Body of pancreas (tissue), 4 donors: ENCODE data around the gene STAU1. TPM values are rescaled to one million over a fixed set of nuclear protein-coding genes. Genes with fewer than 3 reads are reported as not detected.

Source experiments
- ATAC-seq: fragments of 150-250 bp; one replicate; pipeline ENCODE4 v1.9.1; 2016
- DNase-seq, 4 donors: peaks; one replicate each; pipeline ENCODE4 v3.0.0-alpha.2; 2019
- H3K27ac ChIP-seq, 4 donors: fragments of 200-600 bp; sonication (generic); 1 replicate in 3 of 4; 2 replicates in 1 of 4; pipeline versions ENCODE4 v1.5.1 to v1.6.1; 2016 to 2019; ENCODE audit warnings: mild to moderate bottlenecking in 1 of 4, mixed read lengths in 1 of 4, moderate library complexity in 1 of 4
- H3K27me3 ChIP-seq, 2 donors: fragments of 200-600 bp; sonication (generic); one replicate each; pipeline ENCODE4 v1.6.0; 2016; ENCODE audit warnings: mild to moderate bottlenecking in 1 of 2
- H3K36me3 ChIP-seq, 2 donors: fragments of 200-600 bp; sonication (generic); replicated peaks in 1 of 2; 2 replicates each; pipeline ENCODE4 v1.5.1; 2016; ENCODE audit warnings: low read depth in 2 of 2; ENCODE audit not compliant: insufficient read depth in 1 of 2
- H3K4me1 ChIP-seq: fragments of 200-600 bp; sonication (generic); one replicate; pipeline ENCODE4 v1.6.0; 2016
- H3K4me3 ChIP-seq, 2 donors: fragments of 200-600 bp; sonication (generic); 1 replicate in 1 of 2; 2 replicates in 1 of 2; pipeline ENCODE4 v1.5.1; 2016 to 2019
- H3K9me3 ChIP-seq, 3 donors: fragments of 200-600 bp; sonication (generic); 1 replicate in 2 of 3; 2 replicates in 1 of 3; pipeline ENCODE4 v1.5.1; 2016
- CTCF ChIP-seq, 7 experiments: fragments of 450-650 bp in 4 of 7; fragments of 200-600 bp in 3 of 7; sonication (generic) in 3 of 7; IDR thresholded peaks; one replicate each; pipeline ENCODE4 v1.5.1; 2016 to 2019; ENCODE audit warnings: antibody characterized with exemption in 7 of 7
- POLR2A ChIP-seq, 3 donors: fragments of 450-650 bp; IDR thresholded peaks; one replicate each; pipeline ENCODE4 v1.6.1; 2016; ENCODE audit warnings: antibody characterized with exemption in 3 of 3, mild to moderate bottlenecking in 2 of 3
- WGBS, 2 donors: methylation state at CpG; one replicate each; pipeline ENCODE4 v1.1.5; 2017; 5-methylcytosine and 5-hydroxymethylcytosine counted together
- intact Hi-C: fragments of 100-400 bp; cut with DNase I; formaldehyde crosslinking; loops from one replicate; pipeline ENCODE4 v1.15.1; 2023
- total RNA-seq, 2 donors: library from RNA; depleted of rRNA; stranded (reverse); fragments of >200 nt; gene quantifications; one replicate each; pipeline ENCODE4 v1.1.0, GENCODE V29; 2016

The STAU1 gene
- total RNA-seq, 2 donors from 2014 or later: 50.4 to 78.3 TPM

DNA sequence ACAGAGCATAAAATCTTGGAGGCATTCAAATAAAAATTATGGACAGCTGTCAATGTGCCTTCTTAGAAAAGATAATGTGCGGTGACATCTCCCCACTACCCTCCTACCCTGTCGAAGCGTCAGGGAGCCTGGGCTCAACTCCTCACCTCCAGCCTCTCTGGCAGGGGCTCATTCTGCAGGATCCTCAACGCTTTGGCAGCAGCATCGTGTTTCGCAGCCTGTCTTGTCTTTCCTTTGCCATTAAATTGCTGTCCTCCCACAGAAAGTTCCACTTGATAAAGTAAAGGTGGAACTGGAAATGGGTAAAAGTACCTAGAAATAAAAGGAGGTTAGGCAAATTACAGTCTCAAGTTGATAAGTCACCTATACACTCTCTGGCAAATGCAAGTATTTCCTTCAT, 36.7 kb downstream of the STAU1 start:
- no peak for DNase-seq
- peaks cover 0 to 5% (median 0%) of the 10 kb centered on the region in 3 donors for H3K9me3 ChIP-seq
- H3K4me1 ChIP-seq: peaks cover 5% of the 10 kb centered on the region
- H3K4me3 ChIP-seq: no peak overlapping the region
- peaks cover 2 to 9% of the 10 kb centered on the region in 2 donors for H3K36me3 ChIP-seq
- ATAC-seq: no peak
- no peak overlapping the region for H3K27ac ChIP-seq
- H3K27me3 ChIP-seq: no peaks in the 10 kb centered on the region
- TF ChIP-seq POLR2A (IDR thresholded peaks at IDR 0.05) (no peak), CTCF (IDR thresholded peaks at IDR 0.05) (no peak)
- intact Hi-C loops: no loop called here
- whole genome bisulfite sequencing, 2 donors: 91 to 98% methylated on average over 6 of the region's 6 CpGs

- no peak for DNase-seq
- 89 to 90% methylated on average over 6 of the region's 6 CpGs for WGBS, 2 donors
- TF ChIP-seq CTCF (IDR thresholded peaks at IDR 0.05) (no peak), POLR2A (IDR thresholded peaks at IDR 0.05) (no peak)
These were observed 38.7 kb downstream of the STAU1 start for GRCh38 chr20:49149281-49150045.

DNA sequence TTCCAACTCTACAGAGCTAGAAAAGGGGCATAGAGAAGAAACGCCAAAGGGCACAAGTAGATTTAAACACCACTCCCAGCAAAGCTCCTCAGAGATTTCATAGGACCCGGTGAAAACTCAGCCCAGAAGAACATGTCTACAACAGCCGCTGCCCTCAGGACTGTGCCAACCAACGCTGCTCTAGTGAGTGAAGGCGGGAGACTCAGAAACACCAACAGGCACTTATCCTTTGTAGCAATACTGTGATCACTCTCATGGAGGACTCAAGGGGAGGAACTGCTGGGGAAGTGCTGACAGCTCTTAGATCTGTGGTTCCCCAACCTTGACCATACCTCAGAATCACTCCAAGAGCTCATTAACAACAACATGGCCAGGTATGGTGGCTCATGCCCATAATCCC, 39.5 kb downstream of the STAU1 start:
- Histone ChIP-seq H3K9me3 (peaks cover 0 to 5% (median 0%) of the 10 kb centered on the region in 3 donors), H3K27ac (no peak overlapping the region), H3K27me3 (no peaks in the 10 kb centered on the region), H3K4me1 (no peaks in the 10 kb centered on the region), H3K36me3 (peaks cover 2 to 9% of the 10 kb centered on the region in 2 donors), H3K4me3 (no peak overlapping the region)
- ATAC-seq: no peak
- intact Hi-C loops: no loop called here
- no peak for DNase-seq
- TF ChIP-seq CTCF (IDR thresholded peaks at IDR 0.05): no peak
- no peak for TF ChIP-seq POLR2A (IDR thresholded peaks at IDR 0.05)
- 88 to 94% methylated on average over 1 to 5 of the region's 5 CpGs for WGBS, 2 donors

More at GRCh38 chr20:49149281-49150045, 38.7 kb downstream of the STAU1 start:
- Histone ChIP-seq H3K4me1 (peaks cover 4% of the 10 kb centered on the region), H3K4me3 (no peak overlapping the region), H3K27ac (no peak overlapping the region), H3K27me3 (no peaks in the 10 kb centered on the region), H3K36me3 (peaks cover 2 to 9% of the 10 kb centered on the region in 2 donors), H3K9me3 (peaks cover 0 to 5% (median 0%) of the 10 kb centered on the region in 3 donors)
- ATAC-seq: no peak
- intact Hi-C loops: no loop called here

DNA sequence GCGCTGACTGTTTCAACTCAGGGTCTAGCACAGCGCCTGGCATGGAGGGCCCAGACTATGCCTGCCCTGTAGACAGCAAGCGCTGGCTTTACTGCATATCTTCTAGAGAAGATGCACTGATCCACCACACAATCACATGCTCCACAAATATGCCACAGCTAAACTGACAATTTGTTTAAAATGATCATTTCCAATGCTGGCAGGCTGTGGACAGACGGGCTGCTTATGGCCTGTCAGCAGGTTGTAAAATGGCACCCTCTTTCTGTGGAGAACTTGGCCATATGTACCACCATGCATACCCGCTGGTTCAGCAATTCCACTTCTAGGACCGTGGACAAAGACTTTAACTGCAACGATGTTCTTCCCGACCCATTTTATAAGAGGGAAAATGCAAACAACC, 40.8 kb downstream of the STAU1 start:
- H3K27me3 ChIP-seq: no peaks in the 10 kb centered on the region
- 92 to 93% methylated on average over 8 of the region's 8 CpGs for WGBS, 2 donors
- DNase-seq: no peak
- ATAC-seq: no peak
- TF ChIP-seq POLR2A (IDR thresholded peaks at IDR 0.05): no peak
- no peak for TF ChIP-seq CTCF (IDR thresholded peaks at IDR 0.05)
- H3K36me3 ChIP-seq: peaks cover 0 to 9% of the 10 kb centered on the region in 2 donors
- H3K9me3 ChIP-seq: peaks cover 0 to 5% (median 0%) of the 10 kb centered on the region in 3 donors
- no peak overlapping the region for H3K4me3 ChIP-seq
- intact Hi-C loops: no loop called here
- H3K27ac ChIP-seq: no peak overlapping the region
- H3K4me1 ChIP-seq: no peaks in the 10 kb centered on the region
